Epithelial cell of proximal tubule (primary cell): ENCODE measurements around the gene DOCK8. TPM values are rescaled to one million over a fixed set of nuclear protein-coding genes. Genes with fewer than 3 reads are reported as not detected.

ENCODE experiments used
- DNase-seq: peaks from one replicate; pipeline ENCODE4 v3.0.0-alpha.2; 2011; ENCODE audit warnings: low read depth
- H3K4me3 ChIP-seq: 2 replicates; pipeline ENCODE4 v1.5.1; 2011; ENCODE audit warnings: low read depth, mild to moderate bottlenecking, low read length
- total RNA-seq: library from RNA; depleted of rRNA; stranded (reverse); fragments of >200 nt; gene quantifications from 2 replicates; pipeline ENCODE4 v1.2.3, GENCODE V29; 2015
- TF ChIP-seq, protein P1 (sequence below): conservative IDR thresholded peaks from 2 replicates; pipeline ENCODE4 v1.5.1; 2012; ENCODE audit warnings: low read depth, mild to moderate bottlenecking, low read length

Gene DOCK8
- total RNA-seq, 1 donor from 2014 or later, result 0.92 TPM

DNA sequence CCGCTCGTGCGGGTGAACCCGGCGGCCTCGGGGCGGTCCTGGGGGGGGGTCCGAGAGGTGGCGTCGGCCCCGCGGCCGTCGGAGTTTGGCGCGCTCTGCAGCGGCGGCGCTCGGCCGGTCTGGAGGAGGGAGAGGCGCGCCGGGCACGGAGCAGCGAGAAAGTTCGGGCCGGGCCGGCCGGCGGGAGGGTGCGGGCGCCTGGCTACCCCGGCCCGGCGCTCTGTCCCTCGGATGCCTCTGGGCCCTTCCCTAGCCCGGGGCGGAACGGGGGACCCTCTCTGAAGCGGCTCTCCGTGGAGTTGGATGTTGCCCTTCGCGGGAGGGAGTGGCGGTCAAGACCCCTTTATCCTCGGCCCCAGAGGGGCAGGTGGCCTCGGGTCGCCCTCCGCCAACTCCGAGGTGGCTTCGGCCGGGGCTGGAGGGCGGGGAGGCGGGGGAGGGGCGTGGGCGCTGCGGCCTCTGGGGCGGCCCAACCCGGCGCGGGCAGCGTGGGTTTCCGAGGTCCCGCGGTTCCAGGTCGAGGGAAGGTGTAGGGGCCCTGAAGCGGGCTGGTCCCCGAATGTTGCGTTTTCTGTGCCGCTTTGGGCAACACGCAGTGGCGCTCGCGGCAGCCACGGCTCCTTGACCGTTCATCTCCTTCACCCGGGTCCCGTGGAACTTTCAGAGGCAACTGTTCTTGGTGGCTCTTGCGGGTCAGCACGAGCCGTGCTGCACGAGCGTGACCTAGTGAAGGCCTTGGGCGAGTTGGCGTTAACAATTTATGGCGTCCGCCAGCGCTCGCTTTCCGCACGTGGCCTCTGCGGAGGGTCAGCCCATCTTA lies 290.5 kb downstream of the DOCK8 start:
- peak overlapping the region; percentile 71 for H3K4me3 ChIP-seq
- DNase-seq, result no peak
- TF ChIP-seq, protein P1, sequence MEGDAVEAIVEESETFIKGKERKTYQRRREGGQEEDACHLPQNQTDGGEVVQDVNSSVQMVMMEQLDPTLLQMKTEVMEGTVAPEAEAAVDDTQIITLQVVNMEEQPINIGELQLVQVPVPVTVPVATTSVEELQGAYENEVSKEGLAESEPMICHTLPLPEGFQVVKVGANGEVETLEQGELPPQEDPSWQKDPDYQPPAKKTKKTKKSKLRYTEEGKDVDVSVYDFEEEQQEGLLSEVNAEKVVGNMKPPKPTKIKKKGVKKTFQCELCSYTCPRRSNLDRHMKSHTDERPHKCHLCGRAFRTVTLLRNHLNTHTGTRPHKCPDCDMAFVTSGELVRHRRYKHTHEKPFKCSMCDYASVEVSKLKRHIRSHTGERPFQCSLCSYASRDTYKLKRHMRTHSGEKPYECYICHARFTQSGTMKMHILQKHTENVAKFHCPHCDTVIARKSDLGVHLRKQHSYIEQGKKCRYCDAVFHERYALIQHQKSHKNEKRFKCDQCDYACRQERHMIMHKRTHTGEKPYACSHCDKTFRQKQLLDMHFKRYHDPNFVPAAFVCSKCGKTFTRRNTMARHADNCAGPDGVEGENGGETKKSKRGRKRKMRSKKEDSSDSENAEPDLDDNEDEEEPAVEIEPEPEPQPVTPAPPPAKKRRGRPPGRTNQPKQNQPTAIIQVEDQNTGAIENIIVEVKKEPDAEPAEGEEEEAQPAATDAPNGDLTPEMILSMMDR, result peak; percentile 5

DNA sequence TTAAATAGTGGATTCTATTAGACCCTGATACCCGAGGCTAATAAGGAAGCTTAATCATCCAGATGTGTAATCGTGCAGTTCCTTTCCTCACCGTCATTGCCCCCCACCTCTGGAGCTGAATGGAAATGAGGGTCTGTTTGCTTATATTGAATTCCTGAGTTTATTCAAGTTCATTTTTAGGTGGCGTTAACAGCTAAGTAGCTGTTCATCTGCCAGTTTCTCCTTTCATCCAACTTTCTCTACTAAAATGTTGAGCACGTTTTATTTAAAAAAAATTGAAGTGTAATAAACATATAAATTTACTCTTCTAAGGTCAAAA lies 291.0 kb downstream of the DOCK8 start:
- TF ChIP-seq, protein P1, result no peak
- DNase-seq, result no peak
- H3K4me3 ChIP-seq, result peak overlapping the region; percentile 71

DNA sequence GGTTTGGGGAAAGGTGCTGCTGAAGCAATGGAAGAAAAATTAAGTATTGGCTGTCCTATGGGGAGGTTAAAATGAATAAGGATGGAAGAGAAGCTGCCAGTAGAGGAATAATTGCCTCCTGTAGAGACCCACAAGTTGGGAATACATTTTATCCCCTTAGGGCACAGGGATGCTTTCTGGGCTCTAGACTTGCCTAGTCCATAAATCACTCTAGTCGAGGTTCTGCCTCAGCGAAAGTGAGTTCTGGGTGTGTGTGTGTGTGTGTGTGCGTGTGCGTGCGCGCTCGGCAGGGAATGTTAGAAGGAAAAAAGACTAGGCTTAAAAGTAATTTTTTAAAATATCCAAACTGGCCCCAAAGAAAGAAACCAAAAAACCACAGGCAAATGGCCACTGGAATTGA lies 291.6 kb downstream of the DOCK8 start:
- no peak for DNase-seq
- TF ChIP-seq, protein P1, result no peak
- H3K4me3 ChIP-seq, result peak overlapping the region; percentile 71

DNA sequence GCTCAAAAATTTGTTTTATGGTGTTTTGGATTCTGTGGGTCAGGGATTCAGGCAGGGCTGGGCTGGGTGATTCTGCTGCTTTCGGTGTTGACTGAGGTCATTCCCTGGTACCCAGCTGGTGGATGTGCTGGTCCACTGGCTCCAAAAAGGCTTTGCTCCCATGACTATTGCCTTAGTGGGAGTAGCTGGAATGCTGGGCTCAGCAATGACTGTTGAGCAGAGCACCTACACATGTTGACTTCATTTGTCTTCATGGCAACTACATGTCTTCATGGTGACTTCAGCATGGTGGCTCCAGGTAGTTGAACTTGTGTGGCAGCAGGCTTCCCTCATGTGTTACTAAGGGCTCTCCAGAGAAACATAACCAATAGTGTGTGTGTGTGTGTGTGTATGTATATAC lies 297.2 kb downstream of the DOCK8 start:
- DNase-seq, result no peak
- TF ChIP-seq, protein P1, result no peak
- no peak overlapping the region for H3K4me3 ChIP-seq

DNA sequence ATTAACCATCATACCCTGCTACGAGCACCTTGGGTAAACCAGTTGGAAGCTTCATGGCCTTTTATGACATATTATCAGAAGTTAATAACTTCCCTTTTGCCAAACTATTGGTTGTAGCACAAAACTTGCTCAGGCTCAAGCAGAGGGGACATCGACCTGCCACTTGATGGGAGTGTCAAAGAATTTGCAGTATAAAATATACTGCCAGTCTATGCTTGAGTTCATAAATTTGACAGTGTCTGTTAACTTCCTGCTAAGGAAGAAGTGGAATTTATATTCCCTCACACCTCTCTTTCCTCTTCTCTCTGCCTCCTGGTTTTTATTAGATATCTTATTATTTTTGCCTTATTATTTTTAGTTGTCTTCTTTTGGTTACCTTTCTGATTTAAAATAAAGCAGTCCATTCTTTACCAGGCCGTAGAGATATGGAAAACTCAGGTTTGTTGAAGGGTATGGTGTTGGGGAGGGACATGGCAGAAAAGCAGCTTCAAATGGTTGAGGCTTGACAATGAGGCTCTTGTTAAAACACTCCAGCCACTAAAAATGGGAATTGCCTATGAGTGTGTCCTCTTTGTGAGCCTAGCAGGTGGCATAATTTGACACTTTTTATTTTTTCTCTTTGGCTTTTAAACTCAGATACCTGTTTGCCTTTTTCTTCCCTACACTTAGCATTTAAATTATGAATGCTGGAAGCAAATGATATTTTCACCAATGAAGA lies 298.0 kb downstream of the DOCK8 start:
- no peak overlapping the region for H3K4me3 ChIP-seq
- TF ChIP-seq, protein P1, result no peak
- no peak for DNase-seq

Other genes with a start within 250 kb of the DOCK8 start
- 2.9 and 4.7 TPM in 2 replicates for gene WASHC1, start 185.4 kb upstream of the DOCK8 start, total RNA-seq
- gene FOXD4, start 96.4 kb upstream of the DOCK8 start, total RNA-seq, result 0.07 and 0.46 TPM in 2 replicates
- 24.5 and 48.7 TPM in 2 replicates for gene ZNG1A, start 35.8 kb upstream of the DOCK8 start, total RNA-seq